IMR-90 (cell line): ENCODE data around the gene RNF141. TPM values are rescaled to one million over a fixed set of nuclear protein-coding genes. Genes with fewer than 3 reads are reported as not detected.

Source experiments
- ATAC-seq: fragments of 200-7000 bp; cut with Tn5 transposase; 2 replicates; pipeline ENCODE4 v1.9.1; 2020; ENCODE audit warnings: low read depth, mild to moderate bottlenecking, moderate library complexity
- BruUV-seq: library from RNA; stranded (reverse); fragments of 400-500 nt; replicated peaks from 2 replicates; lab custom pipeline; 2021; lab: Mats Ljungman, UMichigan
- CTCF ChIA-PET: fragments of 300-600 bp; formaldehyde crosslinking; extraction: SDS; loops from one replicate; lab custom pipeline; 2021; ENCODE audit warnings: antibody characterized with exemption; lab: Yijun Ruan, JAX
- POLR2A ChIA-PET: fragments of 300-600 bp; sonication (Branson Sonifier 250); formaldehyde crosslinking; loops from one replicate; lab custom pipeline; 2022; ENCODE audit warnings: antibody characterized with exemption; ENCODE audit not compliant: unreplicated experiment; lab: Charles Lee
- DNase-seq: peaks from one replicate; pipeline ENCODE4 v3.0.0; 2013
- H2AFZ ChIP-seq: replicated peaks from 2 replicates; pipeline ENCODE3; 2013; ENCODE audit warnings: low read length, mild to moderate bottlenecking; ENCODE audit not compliant: poor library complexity
- H2AK5ac ChIP-seq: 2 replicates; pipeline ENCODE4 v1.6.1; 2013; ENCODE audit warnings: low read depth, low read length, inconsistent platforms
- H2AK9ac ChIP-seq: replicated peaks from 2 replicates; pipeline ENCODE3; 2013; ENCODE audit warnings: mild to moderate bottlenecking, low read depth, low read length, moderate library complexity; ENCODE audit not compliant: poor library complexity
- H2BK120ac ChIP-seq: 2 replicates; pipeline ENCODE4 v1.6.1; 2013; ENCODE audit warnings: low read depth, low read length, inconsistent platforms
- H2BK15ac ChIP-seq: 3 replicates; pipeline ENCODE4 v1.6.1; 2013; ENCODE audit warnings: low read depth, low read length, inconsistent platforms
- H2BK20ac ChIP-seq: 2 replicates; pipeline ENCODE4 v1.6.1; 2013; ENCODE audit warnings: low read depth, mild to moderate bottlenecking, inconsistent platforms, low read length, moderate library complexity
- H2BK5ac ChIP-seq: 2 replicates; pipeline ENCODE4 v1.6.1; 2013; ENCODE audit warnings: mild to moderate bottlenecking, low read depth, low read length, inconsistent platforms; ENCODE audit not compliant: poor library complexity, severe bottlenecking
- H3K14ac ChIP-seq: replicated peaks from 2 replicates; pipeline ENCODE4 v1.6.1; 2013; ENCODE audit warnings: low read depth, low read length, inconsistent platforms
- H3K18ac ChIP-seq: 2 replicates; pipeline ENCODE4 v1.6.1; 2013; ENCODE audit warnings: low read depth, low read length, control low read depth
- H3K23ac ChIP-seq: 2 replicates; pipeline ENCODE4 v1.6.1; 2013; ENCODE audit warnings: low read depth, low read length, inconsistent platforms
- H3K27ac ChIP-seq: 2 replicates; pipeline ENCODE4 v1.5.1; 2013; ENCODE audit warnings: mild to moderate bottlenecking, control low read depth, low read length; ENCODE audit not compliant: insufficient read depth
- H3K27me3 ChIP-seq: 2 replicates; pipeline ENCODE4 v1.6.1; 2013; ENCODE audit warnings: low read length; ENCODE audit not compliant: control insufficient read depth, insufficient read depth
- H3K36me3 ChIP-seq: 2 replicates; pipeline ENCODE4 v1.6.1; 2013; ENCODE audit warnings: low read length, mixed read lengths; ENCODE audit not compliant: control insufficient read depth, insufficient read depth
- H3K4ac ChIP-seq: 2 replicates; pipeline ENCODE4 v1.6.1; 2013; ENCODE audit warnings: low read depth, low read length, inconsistent platforms
- H3K4me1 ChIP-seq: 2 replicates; pipeline ENCODE4 v1.6.1; 2013; ENCODE audit warnings: low read length, mixed read lengths; ENCODE audit not compliant: control insufficient read depth, insufficient read depth
- H3K4me2 ChIP-seq: 2 replicates; pipeline ENCODE4 v1.6.1; 2013; ENCODE audit warnings: low read depth, mild to moderate bottlenecking, control low read depth, low read length, moderate library complexity
- H3K4me3 ChIP-seq: 2 replicates; pipeline ENCODE4 v1.5.1; 2013; ENCODE audit warnings: low read depth, mild to moderate bottlenecking, control low read depth, low read length, moderate library complexity; ENCODE audit not compliant: insufficient read depth
- H3K56ac ChIP-seq: 2 replicates; pipeline ENCODE4 v1.6.1; 2013; ENCODE audit warnings: low read length, inconsistent platforms; ENCODE audit not compliant: insufficient read depth; ENCODE audit errors: extremely low read depth
- H3K79me1 ChIP-seq, 2 experiments: 2 replicates each; pipeline ENCODE4 v1.6.1; 2013; ENCODE audit warnings: low read length in 2 of 2, inconsistent platforms in 1 of 2, low read depth in 1 of 2
- H3K9ac ChIP-seq: 2 replicates; pipeline ENCODE4 v1.6.1; 2013; ENCODE audit warnings: low read depth, low read length, control low read depth
- H3K9me1 ChIP-seq: 2 replicates; pipeline ENCODE4 v1.6.1; 2013; ENCODE audit warnings: low read length, inconsistent platforms; ENCODE audit not compliant: insufficient read depth
- H3K9me3 ChIP-seq: 2 replicates; pipeline ENCODE4 v1.6.1; 2013; ENCODE audit warnings: low read length; ENCODE audit not compliant: control insufficient read depth, insufficient read depth
- H4K20me1 ChIP-seq: 2 replicates; pipeline ENCODE4 v1.6.1; 2013; ENCODE audit warnings: low read length, inconsistent platforms; ENCODE audit not compliant: insufficient read depth
- H4K5ac ChIP-seq: 2 replicates; pipeline ENCODE4 v1.6.1; 2013; ENCODE audit warnings: mild to moderate bottlenecking, low read depth, low read length, control low read depth
- H4K8ac ChIP-seq, 2 experiments: 2 replicates each; pipeline ENCODE4 v1.6.1; 2013; ENCODE audit warnings: low read depth in 2 of 2, low read length in 2 of 2, control low read depth in 1 of 2, inconsistent platforms in 1 of 2
- H4K91ac ChIP-seq: 2 replicates; pipeline ENCODE4 v1.6.1; 2013; ENCODE audit warnings: low read depth, low read length, inconsistent platforms; ENCODE audit not compliant: insufficient read depth
- CHD1 ChIP-seq: IDR thresholded peaks from 2 replicates; pipeline ENCODE4 v1.6.1; 2012; ENCODE audit warnings: low read depth, low read length, improper control_type of control experiment
- MAFK ChIP-seq: IDR thresholded peaks from 2 replicates; pipeline ENCODE4 v1.6.1; 2012; ENCODE audit warnings: low read depth, low read length, improper control_type of control experiment
- NFE2L2 ChIP-seq: fragments of 150-350 bp; IDR thresholded peaks from 2 replicates; pipeline ENCODE4 v1.6.1; 2016; ENCODE audit warnings: low read depth, mild to moderate bottlenecking, low read length
- RFX5 ChIP-seq: IDR thresholded peaks from 2 replicates; pipeline ENCODE4 v1.8.0; 2012; ENCODE audit warnings: low read depth, mild to moderate bottlenecking, low read length, moderate library complexity
- WGBS, 2 experiments: methylation state at CpG; one replicate each; pipeline versions ENCODE4 v1.1.5 to v1.1.7; 2013; ENCODE audit warnings: missing lambda C conversion rate in 2 of 2; ENCODE audit not compliant: insufficient read length in 1 of 2; ENCODE audit errors: extremely low coverage in 2 of 2; 5-methylcytosine and 5-hydroxymethylcytosine counted together
- dilution Hi-C: fragments of 300-500 bp; cut with HindIII; formaldehyde crosslinking; loops from one replicate; pipeline ENCODE4 v1.14.3; 2018; ENCODE audit warnings: low sequenced_read_pairs; ENCODE audit not compliant: unreplicated experiment
- in situ Hi-C: fragments of 300-500 bp; cut with MboI; formaldehyde crosslinking; loops from 3 replicates; pipeline ENCODE4 v1.14.3; 2019; ENCODE audit warnings: low sequenced_read_pairs, inconsistent platforms, mixed read lengths
- intact Hi-C: fragments of 100-400 bp; cut with micrococcal nuclease; formaldehyde crosslinking; loops from 2 replicates; pipeline ENCODE4 v1.10.0; 2022
- polyA plus RNA-seq, 3 experiments: library from polyadenylated mRNA; depleted of rRNA; stranded (reverse); fragments of >200 nt; gene quantifications; 2 replicates each; pipeline ENCODE4 v1.2.3, GENCODE V29; 2012; ENCODE audit warnings: low replicate concordance in 1 of 3
- total RNA-seq: library from RNA; depleted of rRNA; stranded (reverse); fragments of >200 nt; gene quantifications from 2 replicates; pipeline ENCODE4 v1.2.3, GENCODE V29; 2012
- TF ChIP-seq, protein P1 (sequence below): fragments of 150-350 bp; IDR thresholded peaks from 2 replicates; pipeline ENCODE4 v1.6.1; 2016; ENCODE audit warnings: low read depth, mild to moderate bottlenecking, low read length, moderate library complexity, borderline replicate concordance

The RNF141 gene
- total and polyA plus RNA-seq, 2 of the 4 experiments (the other 2 are of a cell fraction) = 13.8 to 18.6 TPM

DNA sequence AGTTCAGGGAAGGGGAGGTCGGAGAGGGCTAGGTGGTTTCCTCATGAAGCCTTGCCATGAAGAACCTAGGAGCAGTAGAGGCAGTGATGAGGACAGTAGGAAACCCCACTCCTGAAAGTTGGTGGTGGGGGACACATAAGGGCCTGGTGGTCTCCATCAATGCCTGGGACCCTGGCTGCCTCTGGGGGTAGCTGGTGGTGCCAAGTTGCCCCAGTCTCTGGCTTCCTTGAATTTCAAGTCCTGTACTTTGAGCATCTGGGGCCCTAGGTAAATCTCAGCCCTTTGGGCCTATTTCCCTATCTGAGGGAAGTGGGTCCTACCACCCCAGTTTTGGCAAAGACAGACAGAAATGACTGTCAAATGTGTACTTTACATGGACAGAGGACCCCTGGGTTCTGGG is 57.8 kb downstream of the RNF141 start:
- H3K36me3 ChIP-seq = peaks cover 39% of the 10 kb centered on the region
- no TSS peak for BruUV-seq
- no peak overlapping the region for H3K4me3 ChIP-seq
- intact Hi-C loops (no loop called here), in situ Hi-C loops (no loop called here), dilution Hi-C loops (no loop called here)
- DNase-seq (no peak), ATAC-seq (no peak)
- H3K4ac ChIP-seq = no peak overlapping the region
- 0 out of 3 replicates have a peak overlapping the region, but pooled peaks have one; percentile 17 for H2BK15ac ChIP-seq
- no peak overlapping the region for H3K18ac ChIP-seq
- peaks cover 7 to 45% of the 10 kb centered on the region in 2 experiments; a peak in 3 of 4 replicates for H3K79me1 ChIP-seq
- WGBS, 2 experiments = 100% methylated on average over 1 of the region's 1 CpG; no CpG with 5 or more reads in 1 of the 2 experiments
- no peak overlapping the region for H2BK120ac ChIP-seq
- H2AFZ ChIP-seq = no peak overlapping the region
- H3K4me2 ChIP-seq = no peak overlapping the region
- no peak overlapping the region for H3K56ac ChIP-seq
- no peak overlapping the region for H4K8ac ChIP-seq
- H3K27me3 ChIP-seq = no peaks in the 10 kb centered on the region
- TF ChIP-seq NFE2L2 (no peak), RFX5 (no peak), CHD1 (no peak), MAFK (no peak)
- TF ChIP-seq, protein P1, sequence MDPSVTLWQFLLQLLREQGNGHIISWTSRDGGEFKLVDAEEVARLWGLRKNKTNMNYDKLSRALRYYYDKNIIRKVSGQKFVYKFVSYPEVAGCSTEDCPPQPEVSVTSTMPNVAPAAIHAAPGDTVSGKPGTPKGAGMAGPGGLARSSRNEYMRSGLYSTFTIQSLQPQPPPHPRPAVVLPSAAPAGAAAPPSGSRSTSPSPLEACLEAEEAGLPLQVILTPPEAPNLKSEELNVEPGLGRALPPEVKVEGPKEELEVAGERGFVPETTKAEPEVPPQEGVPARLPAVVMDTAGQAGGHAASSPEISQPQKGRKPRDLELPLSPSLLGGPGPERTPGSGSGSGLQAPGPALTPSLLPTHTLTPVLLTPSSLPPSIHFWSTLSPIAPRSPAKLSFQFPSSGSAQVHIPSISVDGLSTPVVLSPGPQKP = no peak
- peak overlapping the region; percentile 5; the same call in 1 of the 2 replicates for H2AK5ac ChIP-seq
- H4K5ac ChIP-seq = no peak overlapping the region
- no peak overlapping the region for H3K23ac ChIP-seq
- H4K20me1 ChIP-seq = peaks cover 9% of the 10 kb centered on the region; the same call in 1 of the 2 replicates
- H3K14ac ChIP-seq = no peak overlapping the region
- H2BK20ac ChIP-seq = no peak overlapping the region
- POLR2A ChIA-PET = no interaction called here
- no peaks in the 10 kb centered on the region for H3K9me3 ChIP-seq
- H3K9ac ChIP-seq = no peak overlapping the region
- CTCF ChIA-PET = no interaction called here
- H2BK5ac ChIP-seq = no peak overlapping the region
- no peak overlapping the region for H3K27ac ChIP-seq
- H2AK9ac ChIP-seq = no peak overlapping the region
- H3K4me1 ChIP-seq = peaks cover 10% of the 10 kb centered on the region
- no peak overlapping the region for H4K91ac ChIP-seq
- H3K9me1 ChIP-seq = peaks cover 13% of the 10 kb centered on the region
